Stimulated activated CD4-positive, alpha-beta T cell treated with anti-CD3 and anti-CD28 coated beads, Interleukin-4, amount 100 ng/mL, for 24 hours (primary cell): ENCODE data around the gene SMPD3.

Experiments used
- DNase-seq: peaks from one replicate; pipeline ENCODE4 v3.0.0-alpha.2; 2020

The SMPD3 gene

DNA sequence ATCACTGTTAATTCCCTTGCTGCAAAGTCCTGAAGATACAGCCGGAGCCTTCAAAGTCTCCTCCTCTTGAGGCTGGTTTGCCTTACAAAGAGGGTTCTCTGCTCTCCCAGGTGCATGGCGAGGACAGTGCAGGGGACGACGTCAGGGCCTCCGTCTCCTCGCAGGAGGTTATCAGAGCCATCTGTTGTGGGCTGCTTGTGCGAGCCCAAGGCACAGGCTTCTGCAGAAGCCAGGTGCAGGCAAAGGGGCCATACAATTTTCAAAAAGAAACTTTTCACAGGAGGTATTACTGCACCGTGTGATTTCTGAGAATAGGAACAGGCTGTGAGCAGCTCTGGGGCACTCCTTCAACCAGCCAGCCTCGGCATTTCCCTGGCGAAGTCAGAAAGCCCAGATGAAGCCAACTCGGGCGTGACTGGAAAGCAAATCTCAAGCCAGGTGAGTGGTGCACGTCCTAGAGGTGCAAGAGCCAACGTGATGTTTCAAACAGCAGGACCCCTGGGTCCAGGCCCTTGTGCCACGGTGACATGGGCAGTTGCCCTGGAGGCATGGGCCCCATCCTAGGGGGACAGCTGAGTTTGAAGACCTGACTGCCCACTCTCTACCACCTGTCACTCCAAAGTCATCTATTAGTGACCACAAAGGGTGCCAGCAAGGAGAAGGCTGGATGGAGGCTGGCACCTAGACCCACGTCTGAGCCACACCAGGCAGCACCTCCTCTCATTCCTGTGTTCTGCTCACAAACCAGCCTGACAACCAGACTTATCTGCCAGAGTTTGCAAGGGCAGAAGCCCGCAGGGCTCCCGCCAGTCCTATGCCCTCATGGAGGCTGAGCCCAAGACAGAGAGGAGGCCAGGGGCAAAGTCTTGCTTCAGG lies 68.6 kb downstream of the SMPD3 start:
- DNase-seq: no peak

DNA sequence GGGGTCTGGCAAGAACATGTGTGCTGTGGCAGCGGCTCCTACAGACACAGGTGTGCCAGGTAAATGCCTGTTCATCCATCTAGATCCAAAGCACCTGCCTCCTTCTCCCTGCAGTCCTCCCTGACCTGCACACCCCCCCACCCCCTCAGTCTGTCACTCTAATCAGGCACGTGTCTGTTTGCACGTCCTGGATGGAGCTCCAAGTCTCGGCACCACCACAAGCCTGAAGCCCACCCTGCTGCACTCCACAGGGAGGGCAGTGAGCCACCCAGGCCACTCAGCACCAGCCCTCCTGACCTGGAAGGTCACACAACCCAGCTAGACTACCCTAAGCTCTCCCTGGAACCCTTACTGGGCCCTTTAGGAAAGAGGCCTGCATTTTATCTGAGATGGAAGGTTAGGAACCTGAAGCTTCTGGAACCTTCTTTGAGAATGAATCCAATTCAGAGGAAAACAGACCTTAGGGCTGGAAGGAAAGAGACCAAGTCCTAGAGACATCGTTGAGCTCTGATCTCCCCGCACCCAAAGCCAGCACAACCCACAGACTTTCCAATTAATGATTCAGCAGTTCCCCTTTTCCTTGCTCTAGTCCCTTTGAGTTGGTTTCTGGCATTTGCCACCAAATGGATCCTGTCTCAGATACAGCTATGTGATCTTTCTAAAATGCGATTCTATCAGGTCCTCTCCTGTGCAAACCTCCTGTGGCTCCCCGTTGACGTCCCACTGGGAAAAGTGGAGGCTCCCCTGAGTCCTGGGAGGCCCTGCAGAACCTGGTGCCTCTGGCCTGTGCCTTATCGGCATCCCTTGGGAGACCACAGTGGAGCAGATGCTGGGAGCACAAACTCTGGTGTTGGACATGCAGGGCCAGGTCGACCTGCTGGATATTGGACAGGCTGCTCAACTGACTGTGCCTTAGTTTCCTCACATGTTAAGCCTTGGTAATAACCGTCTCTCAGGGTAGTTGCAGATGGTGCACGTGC lies 69.6 kb downstream of the SMPD3 start:
- DNase-seq: no peak

- DNase-seq: no peak
These were observed 70.5 kb downstream of the SMPD3 start for GRCh38 chr16:68377667-68378393.

GRCh38 chr16:68377221-68377620 lies 71.1 kb downstream of the SMPD3 start:
- DNase-seq: no peak

DNA sequence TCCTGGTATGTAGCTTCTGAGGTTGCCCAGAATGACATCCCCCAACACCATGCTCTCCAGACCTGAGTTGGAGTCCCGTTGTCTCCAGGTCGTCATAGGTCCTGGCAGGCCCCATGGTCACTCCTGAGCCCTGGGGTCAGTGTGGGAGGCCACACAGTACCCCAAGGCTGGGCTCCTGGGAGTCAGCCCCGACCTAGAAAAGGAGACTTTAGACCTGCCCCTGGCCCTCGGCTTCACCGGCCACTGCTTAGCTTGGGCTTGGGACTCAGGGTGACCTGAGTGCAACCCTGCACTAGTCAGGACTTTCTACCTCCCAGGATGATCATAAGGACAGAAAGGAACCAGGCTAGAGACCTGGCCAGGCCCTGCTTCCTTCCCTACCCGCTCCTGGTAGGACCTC lies 71.7 kb downstream of the SMPD3 start:
- no peak for DNase-seq

DNA sequence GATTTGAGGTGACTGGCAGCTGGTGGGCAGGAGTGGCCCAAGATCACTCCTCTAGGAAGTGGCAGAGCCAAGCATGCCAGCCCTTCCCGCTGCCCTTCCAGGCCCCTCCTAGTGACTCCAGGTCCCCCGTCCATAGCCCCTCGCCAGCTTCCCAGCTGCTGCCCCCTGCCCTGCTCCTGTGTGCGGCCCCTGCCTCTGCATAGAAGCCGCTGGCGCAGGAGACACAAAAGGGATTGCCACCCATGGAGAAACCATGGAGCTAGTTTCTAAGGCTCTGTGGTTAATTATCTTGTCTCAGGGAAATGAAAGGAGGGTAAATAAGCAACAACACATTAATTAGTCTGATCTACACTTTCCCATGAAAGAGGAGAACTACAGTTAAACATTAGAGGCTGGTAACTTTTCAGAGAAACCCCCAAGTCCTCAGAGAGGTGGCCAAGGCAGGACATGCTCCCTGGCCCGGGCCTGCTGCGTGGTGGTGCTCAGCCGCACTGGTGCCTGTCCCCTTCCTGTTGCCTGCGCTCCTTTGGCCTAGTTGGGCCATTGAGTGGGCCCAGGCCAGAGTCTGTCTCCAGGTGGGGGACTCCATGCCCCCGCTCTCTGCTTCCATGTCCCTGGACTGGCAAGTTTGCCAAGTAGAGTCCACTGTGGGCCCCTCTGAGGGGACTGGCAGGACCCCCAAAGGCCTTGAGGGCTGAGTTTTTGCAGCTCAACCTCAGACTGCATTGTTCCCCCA lies 72.3 kb downstream of the SMPD3 start:
- DNase-seq: no peak

GRCh38 chr16:68374961-68375660 lies 73.2 kb downstream of the SMPD3 start:
- DNase-seq: no peak

DNA sequence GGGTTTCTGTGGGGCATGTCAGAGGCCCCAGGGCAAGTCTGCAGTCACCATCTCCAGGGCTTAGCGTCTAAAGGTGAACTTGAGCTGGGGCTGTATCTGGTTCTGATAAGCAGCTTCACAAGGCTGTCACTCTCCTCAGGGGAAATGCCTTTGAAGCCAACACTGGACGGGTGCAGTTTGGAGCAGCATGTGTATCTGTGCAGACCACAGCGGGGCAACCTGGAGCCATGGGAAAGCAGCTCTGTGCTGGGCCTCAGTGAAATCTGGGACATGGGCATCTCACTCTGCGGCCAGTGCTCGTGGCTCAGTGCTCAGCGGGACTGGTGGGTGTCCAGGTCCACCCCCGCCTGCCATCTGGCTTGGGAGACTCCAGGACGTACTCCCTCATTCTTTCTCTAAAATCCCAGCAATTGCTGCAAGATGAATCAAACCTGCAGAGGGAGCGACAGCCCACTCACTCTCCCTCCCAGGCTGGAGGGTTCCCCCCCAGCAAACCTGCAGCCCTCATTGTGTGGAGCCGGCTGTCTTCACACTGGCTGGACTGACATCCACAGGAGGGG lies 74.0 kb downstream of the SMPD3 start:
- no peak for DNase-seq

DNA sequence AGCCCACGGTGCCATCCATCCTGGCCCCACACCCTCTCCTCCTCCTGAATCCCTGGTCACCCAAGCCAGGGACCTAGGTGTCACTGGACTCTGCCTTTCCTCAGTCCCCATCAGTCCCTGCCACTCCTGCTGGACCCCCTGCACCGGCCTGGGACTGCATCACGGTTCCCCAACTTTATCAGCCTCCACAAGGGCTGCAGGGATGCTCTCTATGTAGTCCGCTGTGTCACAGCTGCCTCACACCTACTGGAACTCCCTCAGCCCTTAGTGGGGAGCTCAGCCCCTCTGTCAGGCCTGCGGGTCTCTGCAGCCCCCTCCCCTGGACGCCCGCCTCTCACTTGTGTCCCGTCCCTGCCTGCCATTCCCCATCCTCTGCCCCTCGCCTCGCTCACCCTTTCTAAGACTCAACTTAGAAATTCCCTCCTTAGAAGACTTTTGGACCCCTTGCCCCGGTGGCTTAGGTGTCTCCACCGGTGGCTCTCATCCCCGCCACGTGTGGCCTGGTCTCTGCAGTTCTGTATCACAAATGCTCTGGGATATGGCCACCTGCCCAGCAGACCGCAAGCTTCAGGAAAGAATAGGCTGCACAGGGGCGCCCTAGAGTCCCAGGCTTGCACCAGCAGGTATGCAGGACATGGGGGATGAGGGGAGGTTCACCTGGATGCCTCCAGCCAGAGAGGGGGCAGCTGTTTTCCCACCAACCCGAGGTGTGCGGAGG lies 74.6 kb downstream of the SMPD3 start:
- no peak for DNase-seq

- DNase-seq: no peak
These were observed 75.5 kb downstream of the SMPD3 start for GRCh38 chr16:68372806-68373205.

- no peak for DNase-seq
These were observed 76.0 kb downstream of the SMPD3 start for GRCh38 chr16:68372381-68372720.

- DNase-seq: no peak
These were observed 76.5 kb downstream of the SMPD3 start for GRCh38 chr16:68371706-68372380.

DNA sequence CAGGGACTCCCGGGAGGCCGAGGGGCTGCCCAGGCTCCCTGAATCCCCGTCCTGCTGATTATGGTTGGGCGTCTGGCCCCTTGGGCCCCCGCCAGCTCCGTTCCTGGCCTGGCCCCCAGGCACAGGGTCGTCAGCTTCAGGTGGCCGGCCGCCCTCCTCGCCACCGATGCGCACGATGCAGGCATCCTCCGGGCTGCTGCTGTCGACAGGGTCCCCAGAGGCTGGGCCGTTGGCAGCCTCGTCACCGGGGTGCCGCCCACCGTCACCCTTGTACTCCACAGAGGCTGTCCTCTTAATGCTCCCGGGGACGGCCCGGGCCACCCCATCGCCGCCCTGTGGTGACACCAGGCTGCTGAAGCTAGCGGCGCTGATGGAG lies 77.0 kb downstream of the SMPD3 start:
- no peak for DNase-seq

- DNase-seq: no peak
These were observed 77.6 kb downstream of the SMPD3 start for GRCh38 chr16:68370581-68371275.

DNA sequence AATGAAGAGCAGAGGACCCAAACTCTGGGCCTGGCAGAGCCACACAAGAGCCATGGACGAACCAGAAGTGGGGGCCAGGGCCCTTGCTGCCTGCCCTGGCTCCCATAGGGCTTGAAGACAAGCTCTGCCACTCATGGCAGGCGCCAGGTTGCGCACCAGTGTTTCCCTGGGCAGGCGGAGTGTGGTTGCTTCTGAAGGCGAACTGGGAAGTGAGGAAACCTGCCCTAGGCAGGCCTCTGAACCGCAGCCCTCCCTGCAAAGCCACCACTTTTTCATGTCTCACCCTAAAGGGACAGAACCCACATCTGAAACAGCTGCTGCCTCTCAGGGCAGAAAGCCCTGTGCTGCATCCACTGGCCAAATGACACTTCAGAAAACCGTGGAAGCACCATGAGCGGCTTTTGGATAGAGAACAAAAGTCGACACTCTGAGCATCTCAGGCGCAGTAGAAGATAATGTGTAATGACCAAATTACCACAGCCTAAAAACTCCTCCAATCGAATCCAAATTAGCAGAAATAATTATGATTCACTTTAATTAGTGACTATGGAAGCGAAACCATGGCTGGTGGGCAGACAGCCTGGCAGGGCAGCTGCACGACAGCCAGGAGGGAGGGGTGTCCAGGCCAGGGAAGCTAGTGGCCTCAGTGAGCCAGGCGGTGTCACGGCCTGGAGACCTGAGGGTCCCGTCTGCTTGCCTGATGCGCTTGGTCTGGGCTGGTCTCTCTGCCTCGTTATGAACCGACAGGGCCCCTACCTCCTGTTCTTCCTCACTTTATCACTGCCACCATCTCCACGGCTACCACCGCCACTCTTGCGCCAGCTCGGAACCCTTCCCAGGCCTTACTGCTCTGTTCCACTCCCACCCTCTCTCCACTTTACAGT lies 78.4 kb downstream of the SMPD3 start:
- DNase-seq: peak; percentile 28

- DNase-seq: no peak
These were observed 79.1 kb downstream of the SMPD3 start for GRCh38 chr16:68369168-68369567.

GRCh38 chr16:68368301-68368888 lies 79.9 kb downstream of the SMPD3 start:
- DNase-seq: no peak

GRCh38 chr16:68367891-68368290 lies 80.4 kb downstream of the SMPD3 start:
- no peak for DNase-seq
